SU-DHL-6 (cell line): Measurements from ENCODE around the gene HOXC5.

Experiments used
- H2AFZ ChIP-seq: fragments of 200-600 bp; sonication (generic); 2 replicates; pipeline ENCODE4 v1.6.1; 2014; ENCODE audit warnings: low read depth, mild to moderate bottlenecking, moderate library complexity, mixed read lengths, antibody characterized with exemption, low read length; ENCODE audit not compliant: severe bottlenecking
- H3F3A ChIP-seq: fragments of 200-600 bp; shearing (Covaris generic); 2 replicates; pipeline ENCODE4 v1.6.0; 2016; ENCODE audit warnings: antibody characterized with exemption, mild to moderate bottlenecking; ENCODE audit not compliant: insufficient read depth
- H3K27ac ChIP-seq: fragments of 200-600 bp; sonication (generic); 2 replicates; pipeline ENCODE4 v1.5.1; 2016; ENCODE audit warnings: low read depth, mild to moderate bottlenecking, low read length, moderate library complexity, mixed read lengths
- H3K27me3 ChIP-seq: fragments of 200-600 bp; sonication (generic), shearing (Covaris generic); 2 replicates; pipeline ENCODE4 v1.6.0; 2014; ENCODE audit warnings: mild to moderate bottlenecking, low read length
- H3K36me3 ChIP-seq: fragments of 200-600 bp; sonication (generic); 2 replicates; pipeline ENCODE4 v1.6.1; 2014; ENCODE audit warnings: mild to moderate bottlenecking, low read length, mixed read lengths
- H3K4me2 ChIP-seq: fragments of 300-600, 200-600 bp; shearing (Covaris generic), sonication (generic); 2 replicates; pipeline ENCODE4 v1.6.0; 2014; ENCODE audit warnings: low read length, low read depth, mild to moderate bottlenecking; ENCODE audit not compliant: poor library complexity, severe bottlenecking
- H3K4me3 ChIP-seq: fragments of 200-600 bp; sonication (generic); 2 replicates; pipeline ENCODE4 v1.5.1; 2014; ENCODE audit warnings: antibody characterized with exemption, low read length, mild to moderate bottlenecking, mixed read lengths; ENCODE audit not compliant: insufficient read depth, poor library complexity, severe bottlenecking
- H3K79me2 ChIP-seq: fragments of 200-600 bp; sonication (generic); 2 replicates; pipeline ENCODE4 v1.6.1; 2014; ENCODE audit warnings: mild to moderate bottlenecking, low read length, moderate library complexity; ENCODE audit not compliant: insufficient read depth
- H3K9ac ChIP-seq: fragments of 200-600 bp; sonication (generic); 2 replicates; pipeline ENCODE4 v1.7.0; 2014; ENCODE audit warnings: mild to moderate bottlenecking, low read length
- H3K9me2 ChIP-seq: fragments of 200-600 bp; sonication (generic); replicated peaks from 2 replicates; pipeline ENCODE4 v1.6.1; 2014; ENCODE audit warnings: low read length; ENCODE audit not compliant: insufficient read depth
- H3K9me3 ChIP-seq: fragments of 200-600 bp; sonication (generic); 2 replicates; pipeline ENCODE4 v1.6.1; 2014; ENCODE audit warnings: low read length, mixed read lengths; ENCODE audit not compliant: insufficient read depth
- H4K20me1 ChIP-seq: fragments of 200-600 bp; sonication (generic); 2 replicates; pipeline ENCODE4 v1.6.1; 2014; ENCODE audit warnings: low read depth, mild to moderate bottlenecking, antibody characterized with exemption, low read length, moderate library complexity, mixed read lengths
- EZH2phosphoT487 ChIP-seq: fragments of 200-600 bp; sonication (generic), shearing (Covaris generic); conservative IDR thresholded peaks from 2 replicates; pipeline ENCODE4 v1.6.1; 2018; ENCODE audit warnings: mild to moderate bottlenecking, antibody characterized with exemption, low read length, moderate library complexity, mixed read lengths
- TF ChIP-seq, protein P1 (sequence below): fragments of 200-600 bp; sonication (generic); IDR thresholded peaks from one replicate; pipeline ENCODE4 v1.5.1; 2017; ENCODE audit warnings: antibody characterized with exemption, mild to moderate bottlenecking, low read length, moderate library complexity; ENCODE audit not compliant: insufficient read depth, poor library complexity, severe bottlenecking

Gene HOXC5

DNA sequence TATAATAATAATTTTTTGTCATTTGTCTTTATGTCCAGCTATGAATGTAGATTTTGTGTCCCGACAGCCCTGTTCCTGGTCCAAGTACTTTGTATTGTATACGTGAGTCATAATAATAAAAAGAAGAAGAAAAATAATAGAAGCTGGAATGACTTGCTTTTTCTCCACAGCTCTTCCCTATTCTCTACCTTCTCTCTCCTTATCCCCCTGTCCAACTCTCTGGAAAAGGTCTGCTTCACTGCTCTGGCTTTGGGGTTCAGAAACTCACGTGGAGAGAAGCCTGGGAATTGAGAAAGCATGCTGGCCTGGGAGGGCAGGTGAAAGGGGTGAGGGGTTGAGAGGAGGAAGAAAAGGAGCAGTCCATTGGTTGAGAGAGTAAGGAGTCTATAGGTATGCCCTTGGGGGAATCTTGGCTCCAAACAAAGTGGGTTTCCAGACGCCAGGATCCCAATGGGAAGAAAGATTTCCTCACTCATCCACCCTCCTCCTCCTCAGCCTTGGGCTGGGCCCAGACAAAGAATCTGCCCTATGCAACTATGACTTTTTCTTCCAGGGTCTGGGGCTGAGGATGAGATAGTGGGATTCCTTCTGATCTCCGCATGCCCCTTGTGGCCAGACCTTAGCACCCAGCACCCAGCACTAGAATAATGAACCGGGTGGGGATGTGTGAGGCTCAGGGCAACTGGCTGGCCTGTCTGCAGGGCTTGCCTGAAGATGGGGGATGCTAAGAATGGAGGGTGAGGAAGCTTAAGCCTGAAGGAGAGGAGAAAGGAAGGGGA lies 20.0 kb upstream of the HOXC5 start:
- Histone ChIP-seq H3K4me3 (no peak overlapping the region), H3K36me3 (no peaks in the 10 kb centered on the region), H3K79me2 (no peaks in the 10 kb centered on the region), H3K9ac (no peak overlapping the region), H3F3A (peaks cover 4% of the 10 kb centered on the region; the same call in 1 of the 2 replicates), H3K4me2 (no peak overlapping the region), H3K27ac (no peak overlapping the region), H4K20me1 (no peaks in the 10 kb centered on the region), H3K9me3 (no peaks in the 10 kb centered on the region), H3K27me3 (0 out of 2 replicates have a peak, but pooled peaks cover 6% of the 10 kb centered on the region), H2AFZ (no peak overlapping the region), H3K9me2 (no peaks in the 10 kb centered on the region)
- no peak for TF ChIP-seq EZH2phosphoT487
- TF ChIP-seq, protein P1, sequence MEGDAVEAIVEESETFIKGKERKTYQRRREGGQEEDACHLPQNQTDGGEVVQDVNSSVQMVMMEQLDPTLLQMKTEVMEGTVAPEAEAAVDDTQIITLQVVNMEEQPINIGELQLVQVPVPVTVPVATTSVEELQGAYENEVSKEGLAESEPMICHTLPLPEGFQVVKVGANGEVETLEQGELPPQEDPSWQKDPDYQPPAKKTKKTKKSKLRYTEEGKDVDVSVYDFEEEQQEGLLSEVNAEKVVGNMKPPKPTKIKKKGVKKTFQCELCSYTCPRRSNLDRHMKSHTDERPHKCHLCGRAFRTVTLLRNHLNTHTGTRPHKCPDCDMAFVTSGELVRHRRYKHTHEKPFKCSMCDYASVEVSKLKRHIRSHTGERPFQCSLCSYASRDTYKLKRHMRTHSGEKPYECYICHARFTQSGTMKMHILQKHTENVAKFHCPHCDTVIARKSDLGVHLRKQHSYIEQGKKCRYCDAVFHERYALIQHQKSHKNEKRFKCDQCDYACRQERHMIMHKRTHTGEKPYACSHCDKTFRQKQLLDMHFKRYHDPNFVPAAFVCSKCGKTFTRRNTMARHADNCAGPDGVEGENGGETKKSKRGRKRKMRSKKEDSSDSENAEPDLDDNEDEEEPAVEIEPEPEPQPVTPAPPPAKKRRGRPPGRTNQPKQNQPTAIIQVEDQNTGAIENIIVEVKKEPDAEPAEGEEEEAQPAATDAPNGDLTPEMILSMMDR, result no peak

DNA sequence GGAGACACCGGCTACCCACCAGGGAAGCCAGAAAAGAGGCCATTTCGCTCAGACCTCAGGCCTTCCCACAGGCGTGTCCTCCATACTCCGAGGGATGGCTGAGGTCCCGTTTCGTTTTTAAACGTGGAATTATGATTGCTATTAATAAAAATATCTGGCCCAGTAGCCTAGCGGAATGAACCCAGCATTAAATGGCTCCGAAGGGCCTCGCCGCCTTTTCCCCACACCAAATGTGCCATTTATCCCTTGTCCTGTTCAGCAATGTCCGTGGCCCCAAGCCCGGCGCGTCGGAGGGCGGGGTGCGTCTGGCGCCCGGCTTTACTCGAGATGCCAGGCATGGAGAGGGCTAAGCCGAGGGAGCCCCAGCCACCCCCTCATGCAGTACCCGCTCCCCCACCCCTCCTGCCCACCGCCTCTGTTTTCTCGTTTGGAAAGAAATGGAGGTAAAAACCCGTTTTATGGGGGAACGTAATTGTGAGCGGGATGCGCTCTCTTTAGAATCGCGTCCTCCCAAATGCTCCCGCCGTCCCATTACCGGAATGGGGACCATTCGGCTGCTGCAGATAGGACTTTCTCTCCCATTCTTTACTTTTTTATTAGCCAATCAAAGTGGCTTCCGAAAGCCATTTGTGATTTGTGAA lies 18.4 kb upstream of the HOXC5 start:
- no peak overlapping the region for H3K27ac ChIP-seq
- H3K9ac ChIP-seq, result no peak overlapping the region
- H3K27me3 ChIP-seq, result 0 out of 2 replicates have a peak, but pooled peaks cover 6% of the 10 kb centered on the region
- H3F3A ChIP-seq, result peaks cover 4% of the 10 kb centered on the region; the same call in 1 of the 2 replicates
- no peaks in the 10 kb centered on the region for H4K20me1 ChIP-seq
- no peak overlapping the region for H2AFZ ChIP-seq
- no peak overlapping the region for H3K4me2 ChIP-seq
- no peaks in the 10 kb centered on the region for H3K9me2 ChIP-seq
- no peaks in the 10 kb centered on the region for H3K79me2 ChIP-seq
- no peak overlapping the region for H3K4me3 ChIP-seq
- H3K9me3 ChIP-seq, result no peaks in the 10 kb centered on the region
- H3K36me3 ChIP-seq, result no peaks in the 10 kb centered on the region
- no peak for TF ChIP-seq EZH2phosphoT487
- TF ChIP-seq, protein P1, result no peak

DNA sequence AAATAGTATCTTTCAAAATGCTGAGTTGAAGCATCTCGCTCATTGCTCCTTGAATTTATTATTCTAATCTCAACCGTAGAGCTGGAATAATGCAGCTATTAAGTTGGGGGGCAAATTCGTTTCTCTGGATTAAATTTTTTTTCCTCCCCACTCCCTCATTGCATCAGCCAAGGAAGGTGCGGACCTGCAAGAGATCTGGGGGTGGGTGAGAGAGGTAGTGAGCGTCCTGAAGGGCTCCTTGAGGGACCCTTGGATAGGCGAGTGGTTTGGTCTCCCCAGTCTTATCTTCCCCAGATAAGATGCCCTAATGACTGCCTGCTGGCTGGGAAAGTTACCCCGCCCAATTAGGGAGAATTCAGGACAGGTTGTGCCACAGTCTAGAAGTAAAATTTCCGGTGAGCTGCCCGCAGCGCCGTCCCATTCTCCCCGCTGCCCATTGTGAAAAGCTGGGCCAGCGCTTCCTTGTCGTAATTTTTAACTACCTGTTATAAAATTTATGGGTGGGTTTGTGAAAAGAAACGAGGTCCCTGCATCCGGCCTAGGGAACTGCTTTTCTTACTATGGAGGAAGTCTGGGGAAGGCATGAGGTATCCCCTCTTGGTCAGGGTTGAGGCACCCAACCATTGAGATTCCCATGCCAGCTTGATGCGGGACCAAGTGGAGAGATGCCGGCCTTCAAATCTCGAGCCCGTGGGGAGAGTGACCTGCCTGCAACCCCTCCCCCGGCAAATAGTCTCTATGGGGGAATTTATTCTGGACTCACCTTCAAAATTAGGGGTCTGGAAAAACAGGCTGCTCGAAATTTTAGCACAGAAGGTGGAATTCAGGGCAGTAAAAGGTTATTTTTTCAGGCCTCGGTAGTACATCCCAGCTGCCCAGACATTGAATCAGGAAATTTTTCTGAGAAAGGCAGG lies 17.6 kb upstream of the HOXC5 start:
- H3F3A ChIP-seq, result peaks cover 4% of the 10 kb centered on the region; the same call in 1 of the 2 replicates
- no peaks in the 10 kb centered on the region for H3K79me2 ChIP-seq
- no peaks in the 10 kb centered on the region for H4K20me1 ChIP-seq
- no peaks in the 10 kb centered on the region for H3K9me3 ChIP-seq
- no peak overlapping the region for H3K4me3 ChIP-seq
- no peak overlapping the region for H3K9ac ChIP-seq
- no peak overlapping the region for H3K4me2 ChIP-seq
- no peak overlapping the region for H3K27ac ChIP-seq
- 0 out of 2 replicates have a peak, but pooled peaks cover 6% of the 10 kb centered on the region for H3K27me3 ChIP-seq
- H2AFZ ChIP-seq, result no peak overlapping the region
- TF ChIP-seq, protein P1, result no peak
- TF ChIP-seq EZH2phosphoT487, result no peak
- no peaks in the 10 kb centered on the region for H3K9me2 ChIP-seq
- no peaks in the 10 kb centered on the region for H3K36me3 ChIP-seq
